ENCODE results near the gene PCK1. TPM values are rescaled to one million over a fixed set of nuclear protein-coding genes. Genes with fewer than 3 reads are reported as not detected.

Gene PCK1
- total RNA-seq, 1 experiment from 2014 or later: not detected

GRCh38 chr20:57526087-57526884 is 34.6 kb upstream of the PCK1 start:
- Histone ChIP-seq H3K27me3 (ENCODE audit: insufficient read depth, low read length) (no peaks in the 10 kb centered on the region), H3K4ac (ENCODE audit: low read depth, low read length) (no peak overlapping the region), H3K14ac (ENCODE audit: insufficient read depth, low read length) (no peak overlapping the region), H3K56ac (ENCODE audit: insufficient read length, low read depth, low read length) (no peak overlapping the region), H4K8ac (replicated peaks; ENCODE audit: insufficient read length, low read depth, low read length) (no peak overlapping the region), H2BK5ac (ENCODE audit: insufficient read length, low read length) (no peak overlapping the region), H3K23ac (ENCODE audit: insufficient read length, low read depth, low read length) (no peak overlapping the region), H3K9me3 (ENCODE audit: control insufficient read depth, low read depth, low read length) (no peaks in the 10 kb centered on the region), H2BK15ac (ENCODE audit: low read depth, low read length) (no peak overlapping the region), H3T11ph (ENCODE audit: low read length) (no peak overlapping the region), H2AFZ (ENCODE audit: low read length) (no peak overlapping the region), H2AK5ac (ENCODE audit: insufficient read length, low read length) (no peak overlapping the region), H2BK12ac (ENCODE audit: insufficient read length, low read depth, low read length) (no peak overlapping the region), H4K91ac (ENCODE audit: insufficient read length, low read depth, low read length) (no peak overlapping the region), H4K5ac (ENCODE audit: insufficient read length, low read depth, low read length) (no peak overlapping the region), H2BK120ac (ENCODE audit: low read depth, low read length, poor library complexity, severe bottlenecking) (no peak overlapping the region), H2BK20ac (ENCODE audit: low read depth, low read length, poor library complexity, severe bottlenecking) (no peak overlapping the region), H3K27ac (ENCODE audit: insufficient read length, low read depth, low read length) (no peak overlapping the region), H3K79me1 (ENCODE audit: insufficient read depth, low read depth, low read length, poor library complexity, severe bottlenecking) (no peaks in the 10 kb centered on the region), H3K79me2 (ENCODE audit: insufficient read depth, low read length) (no peaks in the 10 kb centered on the region), H3K9ac (ENCODE audit: extremely low read depth, insufficient read length, low read length) (no peak overlapping the region), H3K4me2 (ENCODE audit: insufficient read depth, insufficient read length, low read length) (no peak overlapping the region), H4K20me1 (ENCODE audit: control insufficient read depth, insufficient read depth, insufficient read length) (no peaks in the 10 kb centered on the region), H3K4me1 (ENCODE audit: insufficient read depth, low read length) (no peaks in the 10 kb centered on the region; the same call in 1 of the 2 replicates), H3K18ac (ENCODE audit: insufficient read length, low read depth, low read length) (no peak overlapping the region), H3K23me2 (ENCODE audit: insufficient read length, low read depth, low read length, poor library complexity, severe bottlenecking) (no peaks in the 10 kb centered on the region)
- H3K36me3 Mint-ChIP-seq (ENCODE audit: insufficient read depth in 1 of 3, low read depth in 3 of 3): no peaks in the 10 kb centered on the region
- DNase-seq: peak; percentile 63
- no peak overlapping the region for H3K4me3 Mint-ChIP-seq
- H3K27me3 Mint-ChIP-seq (ENCODE audit: low read depth): peaks cover 2% of the 10 kb centered on the region; the same call in 1 of the 2 replicates
- peak; percentile 56 for TF ChIP-seq CTCF (conservative IDR thresholded peaks at IDR 0.05)
- peaks cover 24 to 27% of the 10 kb centered on the region in 2 experiments for H3K4me1 Mint-ChIP-seq
- no peak overlapping the region for H3K27ac Mint-ChIP-seq
- no peaks in the 10 kb centered on the region for H3K9me3 Mint-ChIP-seq
- WGBS (ENCODE audit: extremely low coverage, insufficient read length, low lambda C conversion rate): no CpG with 5 or more reads among the region's 17 CpGs

Data from H9 (cell line).